Astrocyte of the cerebellum (primary cell): ENCODE results near the gene CHFR.
"Not testable (repeated sequence)": the region's sequence is repeated elsewhere in the genome, so short reads cannot be mapped to it uniquely, and the experiment has no call there.

Experiments
- DNase-seq: peaks from one replicate; pipeline ENCODE4 v3.0.0-alpha.2; 2011; ENCODE audit warnings: low read depth
- H3K4me3 ChIP-seq: 2 replicates; pipeline ENCODE4 v1.5.1; 2011; ENCODE audit warnings: mild to moderate bottlenecking, low read depth, low read length, moderate library complexity
- CTCF ChIP-seq: IDR thresholded peaks from 2 replicates; pipeline ENCODE4 v1.5.1; 2012; ENCODE audit warnings: low read length, low read depth, moderate library complexity, mild to moderate bottlenecking; ENCODE audit errors: missing control alignments
- in situ Hi-C: cut with HindIII; loops from 2 replicates; pipeline ENCODE4 v1.10.0; 2017; ENCODE audit warnings: low sequenced_read_pairs

CHFR gene

GRCh38 chr12:132851465-132851864, 35.9 kb downstream of the CHFR start:
- no peak for DNase-seq
- no peak for TF ChIP-seq CTCF
- in situ Hi-C loops = no loop called here
- H3K4me3 ChIP-seq = no peak overlapping the region

- no peak overlapping the region for H3K4me3 ChIP-seq
- in situ Hi-C loops = no loop called here
- no peak for DNase-seq
- no peak for TF ChIP-seq CTCF
These were observed 37.1 kb downstream of the CHFR start for GRCh38 chr12:132850291-132850690.

- no peak overlapping the region for H3K4me3 ChIP-seq
- in situ Hi-C loops = no loop called here
- no peak for TF ChIP-seq CTCF
- DNase-seq = no peak
These were observed 38.9 kb downstream of the CHFR start for GRCh38 chr12:132848521-132848920.

- no peak for DNase-seq
- in situ Hi-C loops = no loop called here
- TF ChIP-seq CTCF = no peak
- H3K4me3 ChIP-seq = no peak overlapping the region
These were observed 39.7 kb downstream of the CHFR start for GRCh38 chr12:132847363-132848356.

- H3K4me3 ChIP-seq, in situ Hi-C loops, DNase-seq: not testable (repeated sequence)
These were observed 42.7 kb downstream of the CHFR start for GRCh38 chr12:132844681-132845080.

- no peak for DNase-seq
- in situ Hi-C loops = no loop called here
- H3K4me3 ChIP-seq = no peak overlapping the region
- no peak for TF ChIP-seq CTCF
These were observed 44.9 kb downstream of the CHFR start for GRCh38 chr12:132842449-132843045.

GRCh38 chr12:132841151-132841550, 46.3 kb downstream of the CHFR start:
- in situ Hi-C loops = no loop called here
- DNase-seq = no peak
- no peak overlapping the region for H3K4me3 ChIP-seq
- no peak for TF ChIP-seq CTCF
